KMS-11 (cell line): Measurements from ENCODE around the gene GABRR1.

Experiments used
- H2AFZ ChIP-seq: fragments of 200-600 bp; sonication (generic); 2 replicates; pipeline ENCODE4 v1.6.1; 2016; ENCODE audit warnings: antibody characterized with exemption, mixed run types, low read depth
- H3K27ac ChIP-seq: fragments of 200-600 bp; sonication (generic); 2 replicates; pipeline ENCODE4 v1.6.1; 2016; ENCODE audit warnings: mild to moderate bottlenecking, mixed run types
- H3K27me3 ChIP-seq: fragments of 200-600 bp; sonication (generic); 2 replicates; pipeline ENCODE4 v1.6.1; 2017; ENCODE audit warnings: mild to moderate bottlenecking, low read depth, mixed run types, moderate library complexity; ENCODE audit not compliant: insufficient read depth
- H3K36me3 ChIP-seq: fragments of 200-600 bp; sonication (generic); 2 replicates; pipeline ENCODE4 v1.6.1; 2017; ENCODE audit warnings: mild to moderate bottlenecking, mixed run types; ENCODE audit not compliant: insufficient read depth
- H3K4me1 ChIP-seq: fragments of 200-600 bp; sonication (generic); 2 replicates; pipeline ENCODE4 v1.6.1; 2016; ENCODE audit warnings: mild to moderate bottlenecking, low read depth, mixed run types; ENCODE audit not compliant: poor library complexity, severe bottlenecking
- H3K4me2 ChIP-seq: fragments of 200-600 bp; sonication (generic); 2 replicates; pipeline ENCODE4 v1.7.0; 2016; ENCODE audit warnings: mild to moderate bottlenecking, mixed run types
- H3K4me3 ChIP-seq: fragments of 200-600 bp; sonication (generic); IDR thresholded peaks from 2 replicates; pipeline ENCODE4 v1.6.1; 2017; ENCODE audit warnings: low read depth, low read length, mixed read lengths; ENCODE audit not compliant: insufficient read depth
- H3K79me2 ChIP-seq: fragments of 200-600 bp; sonication (generic); 2 replicates; pipeline ENCODE4 v1.6.1; 2016; ENCODE audit warnings: low read depth, mixed run types; ENCODE audit not compliant: insufficient read depth
- H3K9ac ChIP-seq: fragments of 200-600 bp; sonication (generic); 2 replicates; pipeline ENCODE4 v1.6.1; 2016; ENCODE audit warnings: mild to moderate bottlenecking, mixed run types
- H4K20me1 ChIP-seq: fragments of 200-600 bp; sonication (generic); 2 replicates; pipeline ENCODE4 v1.6.1; 2016; ENCODE audit warnings: mild to moderate bottlenecking, mixed run types; ENCODE audit not compliant: insufficient read depth
- TF ChIP-seq, protein P1 (sequence below): fragments of 200-600 bp; sonication (generic); conservative IDR thresholded peaks from 2 replicates; pipeline ENCODE4 v1.6.1; 2017; ENCODE audit warnings: low read depth, mild to moderate bottlenecking, antibody characterized with exemption, low read length, moderate library complexity, mixed read lengths

GABRR1 gene

DNA sequence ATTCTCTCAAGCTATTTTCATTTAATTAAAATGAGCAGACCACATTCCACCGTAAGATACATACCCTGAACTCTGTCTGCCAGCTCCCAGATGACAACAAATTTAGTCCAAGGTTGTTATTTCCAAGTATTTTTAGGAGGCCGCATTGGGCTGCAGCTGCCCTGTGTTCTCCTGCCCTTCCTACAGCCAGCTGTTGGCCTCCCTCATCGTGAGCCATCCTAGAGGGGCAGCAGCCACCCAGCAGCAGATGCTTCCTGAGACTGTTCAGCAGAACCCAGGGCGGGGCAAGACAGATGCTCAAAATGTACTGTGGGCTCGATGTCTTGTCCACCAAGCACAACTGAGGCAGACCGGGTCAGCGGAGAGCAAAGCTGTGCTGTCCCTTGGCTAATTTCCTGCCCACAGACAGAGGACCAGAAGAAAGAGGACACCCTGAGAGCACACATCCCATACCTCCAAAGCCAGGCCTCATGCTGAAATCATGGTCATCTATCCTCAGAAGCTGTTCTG is 16.4 kb downstream of the GABRR1 start:
- Histone ChIP-seq H3K4me2 (no peak overlapping the region), H3K27me3 (no peaks in the 10 kb centered on the region), H3K4me1 (peaks cover 5% of the 10 kb centered on the region), H3K36me3 (no peaks in the 10 kb centered on the region), H4K20me1 (no peaks in the 10 kb centered on the region), H3K4me3 (no peak overlapping the region), H3K27ac (no peak overlapping the region), H3K9ac (no peak overlapping the region), H2AFZ (no peak overlapping the region), H3K79me2 (no peaks in the 10 kb centered on the region)
- TF ChIP-seq, protein P1, sequence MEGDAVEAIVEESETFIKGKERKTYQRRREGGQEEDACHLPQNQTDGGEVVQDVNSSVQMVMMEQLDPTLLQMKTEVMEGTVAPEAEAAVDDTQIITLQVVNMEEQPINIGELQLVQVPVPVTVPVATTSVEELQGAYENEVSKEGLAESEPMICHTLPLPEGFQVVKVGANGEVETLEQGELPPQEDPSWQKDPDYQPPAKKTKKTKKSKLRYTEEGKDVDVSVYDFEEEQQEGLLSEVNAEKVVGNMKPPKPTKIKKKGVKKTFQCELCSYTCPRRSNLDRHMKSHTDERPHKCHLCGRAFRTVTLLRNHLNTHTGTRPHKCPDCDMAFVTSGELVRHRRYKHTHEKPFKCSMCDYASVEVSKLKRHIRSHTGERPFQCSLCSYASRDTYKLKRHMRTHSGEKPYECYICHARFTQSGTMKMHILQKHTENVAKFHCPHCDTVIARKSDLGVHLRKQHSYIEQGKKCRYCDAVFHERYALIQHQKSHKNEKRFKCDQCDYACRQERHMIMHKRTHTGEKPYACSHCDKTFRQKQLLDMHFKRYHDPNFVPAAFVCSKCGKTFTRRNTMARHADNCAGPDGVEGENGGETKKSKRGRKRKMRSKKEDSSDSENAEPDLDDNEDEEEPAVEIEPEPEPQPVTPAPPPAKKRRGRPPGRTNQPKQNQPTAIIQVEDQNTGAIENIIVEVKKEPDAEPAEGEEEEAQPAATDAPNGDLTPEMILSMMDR: no peak

DNA sequence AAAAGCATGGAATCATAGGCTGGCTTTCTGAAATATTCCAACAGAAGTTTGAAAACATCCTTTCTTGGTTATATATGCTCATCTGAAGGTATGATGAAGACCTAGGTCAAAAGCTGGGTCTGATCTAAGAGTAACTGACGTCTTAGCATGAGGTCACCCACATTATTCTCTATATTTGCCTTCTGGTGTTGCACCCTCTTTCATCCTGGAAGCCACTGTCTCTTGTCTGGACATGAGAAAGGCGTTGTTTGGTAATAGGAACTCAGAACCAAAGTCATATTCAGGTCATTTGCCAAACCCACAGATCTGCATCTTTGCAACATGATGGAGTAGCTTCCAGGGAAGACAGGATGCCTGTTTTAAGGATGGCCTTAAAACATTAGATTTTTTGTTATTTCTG is 17.6 kb downstream of the GABRR1 start:
- Histone ChIP-seq H3K4me1 (no peaks in the 10 kb centered on the region), H3K9ac (no peak overlapping the region), H3K79me2 (no peaks in the 10 kb centered on the region), H3K4me2 (no peak overlapping the region), H2AFZ (no peak overlapping the region), H4K20me1 (no peaks in the 10 kb centered on the region), H3K27me3 (no peaks in the 10 kb centered on the region), H3K4me3 (no peak overlapping the region), H3K27ac (no peak overlapping the region), H3K36me3 (no peaks in the 10 kb centered on the region)
- TF ChIP-seq, protein P1: no peak

DNA sequence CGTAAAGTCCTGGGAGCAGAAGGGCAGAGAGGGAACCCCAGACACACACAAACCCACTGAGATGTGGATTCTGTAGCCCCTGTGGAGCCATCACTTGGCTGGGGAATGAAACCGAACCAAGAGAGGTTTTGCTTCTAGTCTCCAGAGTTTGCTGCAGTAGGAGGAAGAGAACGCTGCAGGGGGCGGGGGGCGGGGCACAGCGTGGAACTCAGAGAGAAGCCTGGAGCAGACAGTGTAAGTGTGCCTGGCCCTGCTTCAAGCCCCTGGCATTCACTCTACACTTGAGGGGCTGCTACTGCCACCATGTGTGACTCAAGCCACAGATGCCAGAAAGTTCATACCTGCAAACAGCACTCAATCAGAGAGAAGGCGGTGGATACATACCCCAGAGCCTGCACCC is 18.9 kb downstream of the GABRR1 start:
- H3K4me2 ChIP-seq: no peak overlapping the region
- no peak overlapping the region for H3K27ac ChIP-seq
- H3K9ac ChIP-seq: no peak overlapping the region
- H2AFZ ChIP-seq: no peak overlapping the region
- no peak overlapping the region for H3K4me3 ChIP-seq
- H3K27me3 ChIP-seq: no peaks in the 10 kb centered on the region
- no peaks in the 10 kb centered on the region for H3K79me2 ChIP-seq
- no peaks in the 10 kb centered on the region for H4K20me1 ChIP-seq
- H3K36me3 ChIP-seq: no peaks in the 10 kb centered on the region
- TF ChIP-seq, protein P1: no peak
- no peaks in the 10 kb centered on the region for H3K4me1 ChIP-seq

DNA sequence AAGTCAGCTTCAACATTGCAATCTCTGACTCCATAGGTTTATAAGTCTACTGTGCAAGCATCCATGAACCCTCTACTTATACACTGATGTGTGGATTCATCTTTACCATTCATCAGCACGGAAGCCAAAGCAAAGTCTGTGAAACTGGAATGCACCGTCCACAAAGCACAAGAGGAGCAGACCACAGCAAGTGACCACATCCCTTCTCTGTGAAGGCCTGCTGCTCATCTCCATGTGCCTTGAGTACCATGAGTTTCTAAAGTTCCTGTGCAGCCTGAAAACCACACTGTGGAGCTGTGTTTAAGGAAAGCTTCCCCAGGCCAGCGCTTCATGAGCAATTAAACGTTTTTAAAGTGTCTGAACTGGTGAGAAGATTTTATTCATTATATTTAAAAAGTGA is 20.0 kb downstream of the GABRR1 start:
- H3K4me1 ChIP-seq: no peaks in the 10 kb centered on the region
- no peak overlapping the region for H2AFZ ChIP-seq
- no peak overlapping the region for H3K27ac ChIP-seq
- H4K20me1 ChIP-seq: no peaks in the 10 kb centered on the region
- no peaks in the 10 kb centered on the region for H3K36me3 ChIP-seq
- no peaks in the 10 kb centered on the region for H3K27me3 ChIP-seq
- H3K79me2 ChIP-seq: no peaks in the 10 kb centered on the region
- H3K4me3 ChIP-seq: no peak overlapping the region
- TF ChIP-seq, protein P1: no peak
- H3K9ac ChIP-seq: no peak overlapping the region
- H3K4me2 ChIP-seq: no peak overlapping the region
